Stomach (tissue), 4 donors: ENCODE data around the gene NPY5R.

Source experiments
- EP300 ChIP-seq: sonication (generic); formaldehyde crosslinking; IDR thresholded peaks from one replicate; pipeline ENCODE4 v1.6.1; 2017; ENCODE audit warnings: antibody characterized with exemption
- POLR2A ChIP-seq, 4 donors: fragments of 450-650 bp; IDR thresholded peaks; one replicate each; pipeline ENCODE4 v1.6.1; 2016; ENCODE audit warnings: antibody characterized with exemption in 4 of 4, control low read depth in 2 of 4, mild to moderate bottlenecking in 1 of 4, moderate library complexity in 1 of 4
- TF ChIP-seq, protein P1 (sequence below), 7 experiments: fragments of 450-650 bp in 4 of 7; fragments of 200-600 bp in 3 of 7; sonication (generic) in 3 of 7; IDR thresholded peaks; one replicate each; pipeline ENCODE4 v1.5.1; 2016 to 2019; ENCODE audit warnings: antibody characterized with exemption in 7 of 7, control low read depth in 2 of 7, mild to moderate bottlenecking in 1 of 7

GRCh38 chr4:163367651-163368050 is 24.0 kb downstream of the NPY5R start:
- TF ChIP-seq POLR2A (IDR thresholded peaks at IDR 0.05): no peak
- TF ChIP-seq, protein P1, sequence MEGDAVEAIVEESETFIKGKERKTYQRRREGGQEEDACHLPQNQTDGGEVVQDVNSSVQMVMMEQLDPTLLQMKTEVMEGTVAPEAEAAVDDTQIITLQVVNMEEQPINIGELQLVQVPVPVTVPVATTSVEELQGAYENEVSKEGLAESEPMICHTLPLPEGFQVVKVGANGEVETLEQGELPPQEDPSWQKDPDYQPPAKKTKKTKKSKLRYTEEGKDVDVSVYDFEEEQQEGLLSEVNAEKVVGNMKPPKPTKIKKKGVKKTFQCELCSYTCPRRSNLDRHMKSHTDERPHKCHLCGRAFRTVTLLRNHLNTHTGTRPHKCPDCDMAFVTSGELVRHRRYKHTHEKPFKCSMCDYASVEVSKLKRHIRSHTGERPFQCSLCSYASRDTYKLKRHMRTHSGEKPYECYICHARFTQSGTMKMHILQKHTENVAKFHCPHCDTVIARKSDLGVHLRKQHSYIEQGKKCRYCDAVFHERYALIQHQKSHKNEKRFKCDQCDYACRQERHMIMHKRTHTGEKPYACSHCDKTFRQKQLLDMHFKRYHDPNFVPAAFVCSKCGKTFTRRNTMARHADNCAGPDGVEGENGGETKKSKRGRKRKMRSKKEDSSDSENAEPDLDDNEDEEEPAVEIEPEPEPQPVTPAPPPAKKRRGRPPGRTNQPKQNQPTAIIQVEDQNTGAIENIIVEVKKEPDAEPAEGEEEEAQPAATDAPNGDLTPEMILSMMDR (IDR thresholded peaks at IDR 0.05): no peak
- TF ChIP-seq EP300: no peak
